Measurements from ENCODE around the gene SS18L1.

DNA sequence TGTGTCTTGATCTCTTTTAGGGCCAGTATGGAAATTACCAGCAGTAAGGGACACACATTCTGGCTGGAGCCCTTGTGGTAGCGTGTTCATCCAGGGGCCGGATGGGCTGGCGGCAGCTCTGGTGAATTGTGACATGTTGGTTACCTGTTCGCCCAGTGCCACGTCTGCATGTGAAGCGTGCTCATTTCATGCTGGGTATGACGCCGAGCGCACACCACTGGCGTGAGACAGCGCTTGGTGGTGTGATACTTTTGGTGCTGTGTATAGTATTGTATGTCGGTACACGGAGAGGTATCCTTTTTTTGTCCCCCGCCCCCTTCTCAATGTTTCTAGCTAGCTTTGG lies 35.6 kb downstream of the SS18L1 start:
- TF ChIP-seq, protein P1, sequence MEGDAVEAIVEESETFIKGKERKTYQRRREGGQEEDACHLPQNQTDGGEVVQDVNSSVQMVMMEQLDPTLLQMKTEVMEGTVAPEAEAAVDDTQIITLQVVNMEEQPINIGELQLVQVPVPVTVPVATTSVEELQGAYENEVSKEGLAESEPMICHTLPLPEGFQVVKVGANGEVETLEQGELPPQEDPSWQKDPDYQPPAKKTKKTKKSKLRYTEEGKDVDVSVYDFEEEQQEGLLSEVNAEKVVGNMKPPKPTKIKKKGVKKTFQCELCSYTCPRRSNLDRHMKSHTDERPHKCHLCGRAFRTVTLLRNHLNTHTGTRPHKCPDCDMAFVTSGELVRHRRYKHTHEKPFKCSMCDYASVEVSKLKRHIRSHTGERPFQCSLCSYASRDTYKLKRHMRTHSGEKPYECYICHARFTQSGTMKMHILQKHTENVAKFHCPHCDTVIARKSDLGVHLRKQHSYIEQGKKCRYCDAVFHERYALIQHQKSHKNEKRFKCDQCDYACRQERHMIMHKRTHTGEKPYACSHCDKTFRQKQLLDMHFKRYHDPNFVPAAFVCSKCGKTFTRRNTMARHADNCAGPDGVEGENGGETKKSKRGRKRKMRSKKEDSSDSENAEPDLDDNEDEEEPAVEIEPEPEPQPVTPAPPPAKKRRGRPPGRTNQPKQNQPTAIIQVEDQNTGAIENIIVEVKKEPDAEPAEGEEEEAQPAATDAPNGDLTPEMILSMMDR (IDR thresholded peaks at IDR 0.05): no peak
- peak; percentile 49 for TF ChIP-seq POLR2A (IDR thresholded peaks at IDR 0.05)

Measured in right lobe of liver (tissue), 4 donors.